IMR-90 (cell line): ENCODE measurements around the gene STOML1. TPM values are rescaled to one million over a fixed set of nuclear protein-coding genes. Genes with fewer than 3 reads are reported as not detected.

Source experiments
- ATAC-seq: fragments of 200-7000 bp; cut with Tn5 transposase; 2 replicates; pipeline ENCODE4 v1.9.1; 2020; ENCODE audit warnings: low read depth, mild to moderate bottlenecking, moderate library complexity
- BruUV-seq: library from RNA; stranded (reverse); fragments of 400-500 nt; replicated peaks from 2 replicates; lab custom pipeline; 2021; lab: Mats Ljungman, UMichigan
- CTCF ChIA-PET: fragments of 300-600 bp; formaldehyde crosslinking; extraction: SDS; loops from one replicate; lab custom pipeline; 2021; ENCODE audit warnings: antibody characterized with exemption; lab: Yijun Ruan, JAX
- POLR2A ChIA-PET: fragments of 300-600 bp; sonication (Branson Sonifier 250); formaldehyde crosslinking; loops from one replicate; lab custom pipeline; 2022; ENCODE audit warnings: antibody characterized with exemption; ENCODE audit not compliant: unreplicated experiment; lab: Charles Lee
- DNase-seq: peaks from one replicate; pipeline ENCODE4 v3.0.0; 2013
- H2AFZ ChIP-seq: replicated peaks from 2 replicates; pipeline ENCODE3; 2013; ENCODE audit warnings: low read length, mild to moderate bottlenecking; ENCODE audit not compliant: poor library complexity
- H2AK5ac ChIP-seq: 2 replicates; pipeline ENCODE4 v1.6.1; 2013; ENCODE audit warnings: low read depth, low read length, inconsistent platforms
- H2AK9ac ChIP-seq: replicated peaks from 2 replicates; pipeline ENCODE3; 2013; ENCODE audit warnings: mild to moderate bottlenecking, low read depth, low read length, moderate library complexity; ENCODE audit not compliant: poor library complexity
- H2BK120ac ChIP-seq: 2 replicates; pipeline ENCODE4 v1.6.1; 2013; ENCODE audit warnings: low read depth, low read length, inconsistent platforms
- H2BK15ac ChIP-seq: 3 replicates; pipeline ENCODE4 v1.6.1; 2013; ENCODE audit warnings: low read depth, low read length, inconsistent platforms
- H2BK20ac ChIP-seq: 2 replicates; pipeline ENCODE4 v1.6.1; 2013; ENCODE audit warnings: low read depth, mild to moderate bottlenecking, inconsistent platforms, low read length, moderate library complexity
- H2BK5ac ChIP-seq: 2 replicates; pipeline ENCODE4 v1.6.1; 2013; ENCODE audit warnings: mild to moderate bottlenecking, low read depth, low read length, inconsistent platforms; ENCODE audit not compliant: poor library complexity, severe bottlenecking
- H3K14ac ChIP-seq: replicated peaks from 2 replicates; pipeline ENCODE4 v1.6.1; 2013; ENCODE audit warnings: low read depth, low read length, inconsistent platforms
- H3K18ac ChIP-seq: 2 replicates; pipeline ENCODE4 v1.6.1; 2013; ENCODE audit warnings: low read depth, low read length, control low read depth
- H3K23ac ChIP-seq: 2 replicates; pipeline ENCODE4 v1.6.1; 2013; ENCODE audit warnings: low read depth, low read length, inconsistent platforms
- H3K27ac ChIP-seq: 2 replicates; pipeline ENCODE4 v1.5.1; 2013; ENCODE audit warnings: mild to moderate bottlenecking, control low read depth, low read length; ENCODE audit not compliant: insufficient read depth
- H3K27me3 ChIP-seq: 2 replicates; pipeline ENCODE4 v1.6.1; 2013; ENCODE audit warnings: low read length; ENCODE audit not compliant: control insufficient read depth, insufficient read depth
- H3K36me3 ChIP-seq: 2 replicates; pipeline ENCODE4 v1.6.1; 2013; ENCODE audit warnings: low read length, mixed read lengths; ENCODE audit not compliant: control insufficient read depth, insufficient read depth
- H3K4ac ChIP-seq: 2 replicates; pipeline ENCODE4 v1.6.1; 2013; ENCODE audit warnings: low read depth, low read length, inconsistent platforms
- H3K4me1 ChIP-seq: 2 replicates; pipeline ENCODE4 v1.6.1; 2013; ENCODE audit warnings: low read length, mixed read lengths; ENCODE audit not compliant: control insufficient read depth, insufficient read depth
- H3K4me2 ChIP-seq: 2 replicates; pipeline ENCODE4 v1.6.1; 2013; ENCODE audit warnings: low read depth, mild to moderate bottlenecking, control low read depth, low read length, moderate library complexity
- H3K4me3 ChIP-seq: 2 replicates; pipeline ENCODE4 v1.5.1; 2013; ENCODE audit warnings: low read depth, mild to moderate bottlenecking, control low read depth, low read length, moderate library complexity; ENCODE audit not compliant: insufficient read depth
- H3K56ac ChIP-seq: 2 replicates; pipeline ENCODE4 v1.6.1; 2013; ENCODE audit warnings: low read length, inconsistent platforms; ENCODE audit not compliant: insufficient read depth; ENCODE audit errors: extremely low read depth
- H3K79me1 ChIP-seq, 2 experiments: 2 replicates each; pipeline ENCODE4 v1.6.1; 2013; ENCODE audit warnings: low read length in 2 of 2, inconsistent platforms in 1 of 2, low read depth in 1 of 2
- H3K9ac ChIP-seq: 2 replicates; pipeline ENCODE4 v1.6.1; 2013; ENCODE audit warnings: low read depth, low read length, control low read depth
- H3K9me1 ChIP-seq: 2 replicates; pipeline ENCODE4 v1.6.1; 2013; ENCODE audit warnings: low read length, inconsistent platforms; ENCODE audit not compliant: insufficient read depth
- H3K9me3 ChIP-seq: 2 replicates; pipeline ENCODE4 v1.6.1; 2013; ENCODE audit warnings: low read length; ENCODE audit not compliant: control insufficient read depth, insufficient read depth
- H4K20me1 ChIP-seq: 2 replicates; pipeline ENCODE4 v1.6.1; 2013; ENCODE audit warnings: low read length, inconsistent platforms; ENCODE audit not compliant: insufficient read depth
- H4K5ac ChIP-seq: 2 replicates; pipeline ENCODE4 v1.6.1; 2013; ENCODE audit warnings: mild to moderate bottlenecking, low read depth, low read length, control low read depth
- H4K8ac ChIP-seq, 2 experiments: 2 replicates each; pipeline ENCODE4 v1.6.1; 2013; ENCODE audit warnings: low read depth in 2 of 2, low read length in 2 of 2, control low read depth in 1 of 2, inconsistent platforms in 1 of 2
- H4K91ac ChIP-seq: 2 replicates; pipeline ENCODE4 v1.6.1; 2013; ENCODE audit warnings: low read depth, low read length, inconsistent platforms; ENCODE audit not compliant: insufficient read depth
- BHLHE40 ChIP-seq: fragments of 150-350 bp; IDR thresholded peaks from 2 replicates; pipeline ENCODE4 v1.6.1; 2016; ENCODE audit warnings: mild to moderate bottlenecking, low read depth, low read length
- MAFK ChIP-seq: IDR thresholded peaks from 2 replicates; pipeline ENCODE4 v1.6.1; 2012; ENCODE audit warnings: low read depth, low read length, improper control_type of control experiment
- MXI1 ChIP-seq: IDR thresholded peaks from 2 replicates; pipeline ENCODE4 v1.6.1; 2012; ENCODE audit warnings: low read depth, mild to moderate bottlenecking, low read length, moderate library complexity, borderline replicate concordance
- RCOR1 ChIP-seq: IDR thresholded peaks from 2 replicates; pipeline ENCODE4 v1.6.1; 2012; ENCODE audit warnings: mild to moderate bottlenecking, low read length, improper control_type of control experiment; ENCODE audit not compliant: insufficient replicate concordance
- WGBS, 2 experiments: methylation state at CpG; one replicate each; pipeline versions ENCODE4 v1.1.5 to v1.1.7; 2013; ENCODE audit warnings: missing lambda C conversion rate in 2 of 2; ENCODE audit not compliant: insufficient read length in 1 of 2; ENCODE audit errors: extremely low coverage in 2 of 2; 5-methylcytosine and 5-hydroxymethylcytosine counted together
- dilution Hi-C: fragments of 300-500 bp; cut with HindIII; formaldehyde crosslinking; loops from one replicate; pipeline ENCODE4 v1.14.3; 2018; ENCODE audit warnings: low sequenced_read_pairs; ENCODE audit not compliant: unreplicated experiment
- in situ Hi-C: fragments of 300-500 bp; cut with MboI; formaldehyde crosslinking; loops from 3 replicates; pipeline ENCODE4 v1.14.3; 2019; ENCODE audit warnings: low sequenced_read_pairs, inconsistent platforms, mixed read lengths
- intact Hi-C: fragments of 100-400 bp; cut with micrococcal nuclease; formaldehyde crosslinking; loops from 2 replicates; pipeline ENCODE4 v1.10.0; 2022
- polyA plus RNA-seq, 3 experiments: library from polyadenylated mRNA; depleted of rRNA; stranded (reverse); fragments of >200 nt; gene quantifications; 2 replicates each; pipeline ENCODE4 v1.2.3, GENCODE V29; 2012; ENCODE audit warnings: low replicate concordance in 1 of 3
- total RNA-seq: library from RNA; depleted of rRNA; stranded (reverse); fragments of >200 nt; gene quantifications from 2 replicates; pipeline ENCODE4 v1.2.3, GENCODE V29; 2012

The STOML1 gene
- total and polyA plus RNA-seq, 2 of the 4 experiments (the other 2 are of a cell fraction), result 11.8 to 21.2 TPM

DNA sequence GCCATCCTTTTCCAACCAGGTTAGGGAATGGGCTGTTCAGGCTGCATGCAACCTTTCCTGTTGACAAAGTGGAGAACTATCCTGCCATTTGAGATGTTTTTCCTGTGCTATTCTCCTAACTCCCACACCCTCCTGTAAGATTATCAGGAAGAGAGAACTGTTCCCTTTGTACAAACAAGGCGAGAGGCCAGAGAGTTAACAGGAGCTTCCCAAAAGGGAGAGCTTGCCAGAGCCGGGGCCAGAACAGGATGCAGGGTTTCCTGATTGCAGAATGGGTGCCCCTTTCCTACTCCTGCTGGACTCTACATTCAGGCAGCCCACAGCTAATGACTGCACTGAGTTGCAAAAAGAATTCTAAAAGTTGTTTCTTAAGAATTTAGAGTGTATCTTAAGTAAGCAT is 19.5 kb upstream of the STOML1 start:
- ChIA-PET CTCF (interaction anchor here (1.1 to 1.5 kb wide), 2 partner anchors 19 to 22 kb away, joined by 3 to 4 read pairs; no protein-coding TSS in a partner anchor), POLR2A (no interaction called here)
- H2BK120ac ChIP-seq, result peak overlapping the region; percentile 44; the same call in 1 of the 2 replicates
- H3K4me3 ChIP-seq, result no peak overlapping the region
- peak overlapping the region; percentile 52; the same call in 1 of the 2 replicates for H3K23ac ChIP-seq
- H2AFZ ChIP-seq, result no peak overlapping the region
- peaks cover 28% of the 10 kb centered on the region for H3K9me1 ChIP-seq
- H3K27me3 ChIP-seq, result no peaks in the 10 kb centered on the region
- H2BK20ac ChIP-seq, result no peak overlapping the region
- H3K4me1 ChIP-seq, result peaks cover 9% of the 10 kb centered on the region
- ATAC-seq, result peak; percentile 79
- peak overlapping the region; percentile 59; the same call in 1 of the 2 replicates for H3K27ac ChIP-seq
- BruUV-seq, result no TSS peak
- H3K9ac ChIP-seq, result no peak overlapping the region
- H3K4ac ChIP-seq, result peak overlapping the region; percentile 27; the same call in 1 of the 2 replicates
- H3K18ac ChIP-seq, result no peak overlapping the region; the same call in 1 of the 2 replicates
- H2AK9ac ChIP-seq, result peak overlapping the region; percentile 57
- peaks cover 10% of the 10 kb centered on the region for H3K36me3 ChIP-seq
- no peaks in the 10 kb centered on the region for H3K9me3 ChIP-seq
- peak overlapping the region; percentile 30 for H2BK5ac ChIP-seq
- dilution Hi-C loops, result no loop called here
- H2BK15ac ChIP-seq, result no peak overlapping the region
- intact Hi-C loops, result no loop called here
- H4K8ac ChIP-seq, result peak overlapping the region in 1 of 2 experiments; percentile 8; a peak in 1 of 4 replicates
- H4K20me1 ChIP-seq, result peaks cover 46% of the 10 kb centered on the region
- no peak for TF ChIP-seq MXI1
- TF ChIP-seq BHLHE40, result no peak
- no peak for TF ChIP-seq RCOR1
- TF ChIP-seq MAFK, result no peak
- in situ Hi-C loops, result no loop called here
- peak; percentile 46 for DNase-seq
- no peak overlapping the region for H2AK5ac ChIP-seq
- H3K79me1 ChIP-seq, result peaks cover 41 to 82% of the 10 kb centered on the region in 2 experiments
- no peak overlapping the region for H4K5ac ChIP-seq
- H3K56ac ChIP-seq, result no peak overlapping the region
- H3K14ac ChIP-seq, result peak overlapping the region; percentile 20; the same call in 1 of the 2 replicates
- H3K4me2 ChIP-seq, result peak overlapping the region; percentile 58
- no peak overlapping the region for H4K91ac ChIP-seq
- WGBS, 2 experiments, result 17% methylated on average over 1 of the region's 2 CpGs; no CpG with 5 or more reads in 1 of the 2 experiments
